Measurements from ENCODE around the gene PEX3.

DNA sequence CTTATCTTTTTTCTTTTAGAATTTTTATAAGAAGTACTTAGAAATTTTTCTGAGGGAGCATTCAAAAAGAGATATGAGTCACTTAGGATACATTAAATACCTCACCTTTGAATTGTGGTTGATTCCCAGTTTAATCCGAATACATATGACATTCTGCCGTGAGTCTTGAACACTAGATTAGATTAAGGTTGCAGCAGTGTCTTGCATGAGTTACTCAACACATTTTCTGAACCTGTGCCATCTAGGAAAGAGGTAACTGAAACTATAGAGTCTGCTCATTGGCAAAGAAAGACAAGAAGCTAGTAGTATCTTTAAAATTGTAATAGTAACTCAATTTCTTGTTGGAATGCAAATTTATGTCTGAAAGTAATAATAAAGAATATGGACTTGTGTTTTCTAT, 14.9 kb downstream of the PEX3 start:
- TF ChIP-seq, protein P1, sequence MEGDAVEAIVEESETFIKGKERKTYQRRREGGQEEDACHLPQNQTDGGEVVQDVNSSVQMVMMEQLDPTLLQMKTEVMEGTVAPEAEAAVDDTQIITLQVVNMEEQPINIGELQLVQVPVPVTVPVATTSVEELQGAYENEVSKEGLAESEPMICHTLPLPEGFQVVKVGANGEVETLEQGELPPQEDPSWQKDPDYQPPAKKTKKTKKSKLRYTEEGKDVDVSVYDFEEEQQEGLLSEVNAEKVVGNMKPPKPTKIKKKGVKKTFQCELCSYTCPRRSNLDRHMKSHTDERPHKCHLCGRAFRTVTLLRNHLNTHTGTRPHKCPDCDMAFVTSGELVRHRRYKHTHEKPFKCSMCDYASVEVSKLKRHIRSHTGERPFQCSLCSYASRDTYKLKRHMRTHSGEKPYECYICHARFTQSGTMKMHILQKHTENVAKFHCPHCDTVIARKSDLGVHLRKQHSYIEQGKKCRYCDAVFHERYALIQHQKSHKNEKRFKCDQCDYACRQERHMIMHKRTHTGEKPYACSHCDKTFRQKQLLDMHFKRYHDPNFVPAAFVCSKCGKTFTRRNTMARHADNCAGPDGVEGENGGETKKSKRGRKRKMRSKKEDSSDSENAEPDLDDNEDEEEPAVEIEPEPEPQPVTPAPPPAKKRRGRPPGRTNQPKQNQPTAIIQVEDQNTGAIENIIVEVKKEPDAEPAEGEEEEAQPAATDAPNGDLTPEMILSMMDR (IDR thresholded peaks at IDR 0.05): no peak
- TF ChIP-seq POLR2A (IDR thresholded peaks at IDR 0.05): no peak
